GM12892 (cell line): Measurements from ENCODE around the gene SMAD1. TPM values are rescaled to one million over a fixed set of nuclear protein-coding genes. Genes with fewer than 3 reads are reported as not detected.

Source experiments
- DNase-seq: peaks from one replicate; pipeline ENCODE4 v3.0.0; 2011; ENCODE audit not compliant: insufficient read length
- FAIRE-seq: peaks from 2 replicates; lab custom pipeline; 2011; peaks lifted over from hg19 to GRCh38; lab: Jason Lieb, UNC
- POLR2A ChIP-seq: IDR thresholded peaks from 2 replicates; pipeline ENCODE4 v1.6.1; 2011; ENCODE audit warnings: low read depth, low read length, control low read depth
- POLR2AphosphoS5 ChIP-seq: IDR thresholded peaks from 2 replicates; pipeline ENCODE4 v1.6.1; 2011; ENCODE audit warnings: low read depth, low read length, control low read depth
- TAF1 ChIP-seq: IDR thresholded peaks from 2 replicates; pipeline ENCODE4 v1.6.1; 2011; ENCODE audit warnings: low read depth, mild to moderate bottlenecking, control low read depth, low read length, borderline replicate concordance
- polyA plus RNA-seq: library from polyadenylated mRNA; unstranded; fragments of >200 nt; gene quantifications from one replicate; pipeline ENCODE4 v1.2.1, GENCODE V29; 2012; ENCODE audit warnings: missing spikeins, inconsistent platforms; ENCODE audit not compliant: missing spikeins

SMAD1 gene
- 5.0 TPM for polyA plus RNA-seq

DNA sequence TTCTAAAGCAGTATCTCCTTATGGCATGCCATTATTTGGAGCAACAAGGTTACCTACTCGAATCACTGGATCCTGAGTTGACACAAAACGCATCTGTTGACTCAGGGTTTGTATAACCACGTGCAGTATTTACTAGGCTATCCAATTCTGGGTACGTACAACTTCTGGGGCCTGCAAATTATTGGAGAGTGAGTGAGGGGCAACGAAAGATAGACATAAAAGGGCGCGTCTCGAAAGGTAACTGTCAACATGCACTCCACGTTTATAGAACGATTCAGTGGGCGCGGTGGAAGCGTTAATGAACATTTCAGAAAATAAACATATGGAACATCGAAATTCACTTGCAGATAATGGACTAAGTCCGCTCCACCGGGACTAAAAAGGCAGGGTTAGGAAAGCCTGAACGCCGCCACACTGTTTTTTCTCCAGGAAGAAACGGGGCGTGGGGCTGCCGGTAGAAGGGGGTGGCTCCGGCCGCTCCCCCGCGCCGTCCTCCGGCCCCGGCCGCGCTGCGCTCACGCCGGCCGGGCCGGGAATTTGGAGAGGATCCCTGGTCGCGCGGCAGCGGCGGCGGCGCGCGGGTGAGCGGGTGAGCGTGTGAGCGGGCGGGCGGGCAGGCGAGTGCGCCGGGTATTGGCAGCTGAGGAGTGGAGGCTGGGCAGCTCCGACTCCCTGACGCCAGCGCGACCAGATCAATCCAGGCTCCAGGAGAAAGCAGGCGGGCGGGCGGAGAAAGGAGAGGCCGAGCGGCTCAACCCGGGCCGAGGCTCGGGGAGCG lies at the start of gene SMAD1:
Gene SMAD1, plus strand, starts transcription at position 690 of the 778 bp plus-strand sequence. CDS start 32,761 bp downstream, outside the sequence.
- TF ChIP-seq POLR2AphosphoS5 (no peak), TAF1 (no peak)
- peak; percentile 74 for FAIRE-seq
- peak; percentile 29 for DNase-seq

DNA sequence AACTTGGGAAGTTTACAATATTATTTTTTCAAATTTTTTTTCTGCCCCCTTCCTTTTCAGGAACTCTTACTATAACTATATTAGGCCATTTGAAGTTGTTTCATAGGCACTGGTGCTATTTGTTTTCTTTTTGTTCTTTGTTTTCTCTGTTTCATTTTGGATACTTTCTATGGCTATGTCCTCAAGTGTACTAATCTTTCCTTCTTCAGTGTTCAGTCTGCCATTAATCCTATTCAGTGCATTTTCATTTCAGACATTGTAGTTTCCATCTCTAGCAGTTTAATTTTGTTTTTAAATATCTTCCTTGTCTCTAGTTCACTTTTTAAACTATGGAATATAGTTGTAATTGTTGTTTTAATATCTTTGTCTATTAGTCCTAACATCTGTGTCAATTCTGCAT lies 48.0 kb upstream of the SMAD1 start:
- DNase-seq: no peak
- no peak for FAIRE-seq
- TF ChIP-seq TAF1 (no peak), POLR2A (no peak), POLR2AphosphoS5 (no peak)

DNA sequence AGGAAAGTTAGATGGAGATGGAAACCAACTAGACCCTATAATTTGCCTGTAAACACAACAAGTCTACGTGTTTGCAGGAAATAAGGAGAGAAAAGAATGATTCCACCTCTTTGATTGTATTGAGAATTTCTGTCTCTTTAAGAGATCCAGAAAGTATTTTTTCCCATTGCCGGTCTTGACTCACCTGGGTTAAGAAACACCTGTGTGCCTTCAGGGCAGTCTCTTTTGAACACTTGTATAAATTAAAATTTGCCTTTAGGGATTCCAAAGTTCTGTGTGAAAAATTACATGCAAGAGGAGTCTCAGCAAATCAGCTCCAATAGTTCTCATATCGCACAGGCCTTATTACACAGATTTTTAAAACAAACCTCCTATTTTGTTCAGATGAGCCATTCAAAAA lies 46.0 kb upstream of the SMAD1 start:
- FAIRE-seq (no peak), DNase-seq (no peak)
- no peak for TF ChIP-seq POLR2AphosphoS5
- no peak for TF ChIP-seq TAF1
- TF ChIP-seq POLR2A: no peak

DNA sequence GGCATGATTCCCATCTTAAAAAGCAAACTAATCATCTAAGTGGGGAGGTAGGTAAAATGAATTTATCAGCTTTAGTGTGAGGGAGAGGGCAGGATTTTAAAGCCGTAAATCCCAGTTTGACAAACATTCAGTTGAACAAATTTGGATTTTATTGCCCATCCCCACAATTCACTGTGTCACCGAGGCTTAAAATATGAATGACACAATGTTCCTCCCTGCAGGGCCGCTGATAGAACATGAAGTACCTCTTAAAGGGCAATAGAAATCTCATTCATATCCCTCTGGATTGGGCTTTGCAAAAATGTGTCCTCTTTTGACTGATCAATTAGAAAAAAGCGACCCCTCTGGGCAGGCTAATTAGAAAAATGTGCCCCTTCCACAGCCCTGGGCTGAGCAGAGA lies 45.5 kb upstream of the SMAD1 start:
- TF ChIP-seq TAF1 (no peak), POLR2A (no peak), POLR2AphosphoS5 (no peak)
- FAIRE-seq (no peak), DNase-seq (no peak)

DNA sequence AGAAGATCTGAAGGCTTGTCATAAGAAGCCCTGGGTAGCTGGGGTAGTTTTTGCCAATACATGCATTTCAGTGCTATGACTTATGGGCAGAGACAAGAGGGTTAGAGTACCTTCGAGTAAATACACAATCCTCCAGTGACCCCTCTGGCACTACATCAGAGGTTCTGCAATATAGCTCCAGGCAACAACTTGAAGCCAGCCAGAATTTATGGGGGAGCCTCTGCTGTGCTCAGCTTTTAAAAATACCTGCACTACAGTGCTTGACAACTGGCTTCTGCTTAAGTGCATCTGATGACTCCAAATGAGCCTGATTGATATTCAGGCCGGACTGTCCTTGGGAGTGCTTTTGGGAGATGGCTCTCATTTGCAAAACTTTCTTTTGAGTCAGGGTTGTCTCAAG lies 44.9 kb upstream of the SMAD1 start:
- FAIRE-seq (no peak), DNase-seq (no peak)

DNA sequence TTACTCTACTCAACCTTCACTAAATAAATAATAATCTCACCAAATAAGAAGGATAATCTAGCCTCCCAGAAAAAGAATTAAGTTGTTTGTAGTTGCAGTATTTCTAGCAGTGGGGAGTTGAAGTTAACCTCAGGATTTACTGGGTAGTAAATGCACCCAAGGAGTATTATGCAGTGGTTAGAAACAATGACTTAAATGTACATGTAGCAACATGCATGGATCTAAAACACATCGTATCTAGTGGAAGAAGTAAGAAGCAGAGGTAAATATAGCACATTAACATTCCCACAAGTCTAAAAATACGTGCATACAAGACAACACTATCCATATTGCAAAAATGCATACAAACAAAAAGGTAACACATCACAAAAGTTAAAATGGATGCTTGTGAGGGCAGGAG lies 44.2 kb upstream of the SMAD1 start:
- FAIRE-seq: no peak

More for the DNA sequence above, 44.9 kb upstream of the SMAD1 start:
- no peak for TF ChIP-seq TAF1
- no peak for TF ChIP-seq POLR2AphosphoS5
- TF ChIP-seq POLR2A: no peak

DNA sequence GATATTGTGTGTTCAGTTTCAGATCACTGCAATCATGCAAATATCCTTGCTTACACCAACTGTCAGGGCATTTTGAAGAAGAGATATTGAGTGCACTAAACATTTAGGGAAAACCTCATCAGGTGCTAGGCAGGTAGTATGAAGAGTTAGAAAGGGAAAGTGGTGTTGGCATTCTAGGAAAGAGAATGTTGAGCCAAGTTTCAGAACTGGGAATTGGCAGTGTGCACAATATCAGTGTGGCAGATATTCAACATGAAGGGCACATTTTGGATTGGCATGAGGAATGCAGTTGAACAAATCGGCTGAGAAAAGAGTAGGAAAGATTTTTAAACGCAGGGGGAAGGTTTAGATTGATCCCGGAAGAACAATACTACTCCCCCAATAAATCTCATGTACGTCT lies 43.4 kb upstream of the SMAD1 start:
- DNase-seq: no peak
- TF ChIP-seq POLR2AphosphoS5 (no peak), TAF1 (no peak), POLR2A (no peak)
- no peak for FAIRE-seq

More for the DNA sequence above, 44.2 kb upstream of the SMAD1 start:
- no peak for DNase-seq
- TF ChIP-seq POLR2AphosphoS5 (no peak), TAF1 (no peak), POLR2A (no peak)

DNA sequence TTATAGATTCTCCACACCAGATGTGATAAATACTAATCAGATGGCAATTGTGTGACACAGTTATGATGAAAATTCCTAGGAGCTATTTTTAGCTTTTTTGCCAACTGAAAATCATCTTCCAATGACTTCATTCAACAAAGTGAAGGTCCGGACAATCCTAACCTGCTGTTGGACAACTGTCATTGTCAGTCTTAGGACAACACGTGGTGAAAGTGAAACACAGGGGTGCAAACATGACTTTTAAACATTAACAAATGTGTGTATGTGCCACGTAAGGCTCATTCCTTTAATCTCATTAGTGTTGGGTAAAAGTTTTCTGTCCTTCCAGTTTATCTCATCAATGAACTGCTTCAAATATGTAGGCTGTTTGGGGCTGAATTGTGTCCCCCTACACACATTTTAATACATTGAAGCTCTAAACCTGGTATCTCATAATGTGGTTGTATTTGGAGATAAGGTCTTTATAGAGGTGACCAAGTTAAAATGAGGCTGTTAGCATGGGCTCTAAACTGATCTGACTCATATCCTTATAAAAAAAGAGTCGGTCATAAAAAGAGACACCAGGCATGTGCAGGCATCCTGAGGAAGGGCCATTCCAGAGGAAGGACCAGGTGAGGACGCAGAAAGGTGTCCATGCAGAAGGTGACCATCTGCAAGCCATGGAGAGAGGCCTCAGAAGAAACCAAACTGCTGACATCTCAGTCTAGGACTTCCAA lies 41.2 kb upstream of the SMAD1 start:
- DNase-seq (no peak), FAIRE-seq (peak; percentile 21)
- TF ChIP-seq POLR2AphosphoS5 (no peak), TAF1 (no peak), POLR2A (no peak)

DNA sequence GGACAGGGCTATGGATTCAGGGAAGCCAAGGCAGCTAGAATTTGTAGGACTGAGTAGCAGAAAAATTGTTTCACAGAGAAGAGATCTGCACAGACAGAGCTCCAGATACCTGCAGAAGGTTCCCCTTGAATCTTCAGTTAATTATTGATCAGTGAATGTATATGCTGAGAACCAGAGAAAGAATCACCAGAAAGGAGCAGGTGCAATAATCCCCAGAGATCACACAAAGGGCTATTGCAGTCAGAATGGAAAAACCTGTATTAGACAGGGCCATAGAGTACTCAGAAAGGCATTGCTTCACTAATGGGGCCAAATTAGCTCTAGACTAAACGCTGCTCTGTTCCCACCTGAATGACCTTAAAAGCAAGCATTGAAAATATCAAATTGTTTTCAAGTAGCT lies 35.5 kb upstream of the SMAD1 start:
- TF ChIP-seq POLR2AphosphoS5 (no peak), POLR2A (no peak), TAF1 (no peak)
- FAIRE-seq (no peak), DNase-seq (no peak)

DNA sequence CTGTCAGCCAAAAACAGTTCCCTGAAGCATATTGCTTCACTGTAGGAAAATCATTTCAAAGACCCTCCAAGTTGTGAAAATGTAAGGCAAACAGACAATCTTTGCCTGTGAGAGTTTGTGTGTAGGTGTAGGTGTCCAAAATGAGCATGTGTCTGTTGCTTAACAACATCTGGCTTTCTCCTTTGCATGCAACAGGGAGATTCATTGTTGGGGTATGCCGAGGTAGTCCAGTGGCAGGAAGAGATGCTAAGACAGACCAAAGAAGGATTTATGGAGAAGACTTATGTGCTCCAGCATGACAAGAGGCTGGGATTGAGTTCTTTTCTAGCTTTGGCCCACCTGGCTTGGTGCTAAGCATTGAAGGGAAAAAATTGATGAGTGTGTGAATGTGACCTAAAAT lies 29.8 kb upstream of the SMAD1 start:
- TF ChIP-seq POLR2AphosphoS5: no peak
- no peak for TF ChIP-seq TAF1
- TF ChIP-seq POLR2A: no peak
- DNase-seq (no peak), FAIRE-seq (no peak)

DNA sequence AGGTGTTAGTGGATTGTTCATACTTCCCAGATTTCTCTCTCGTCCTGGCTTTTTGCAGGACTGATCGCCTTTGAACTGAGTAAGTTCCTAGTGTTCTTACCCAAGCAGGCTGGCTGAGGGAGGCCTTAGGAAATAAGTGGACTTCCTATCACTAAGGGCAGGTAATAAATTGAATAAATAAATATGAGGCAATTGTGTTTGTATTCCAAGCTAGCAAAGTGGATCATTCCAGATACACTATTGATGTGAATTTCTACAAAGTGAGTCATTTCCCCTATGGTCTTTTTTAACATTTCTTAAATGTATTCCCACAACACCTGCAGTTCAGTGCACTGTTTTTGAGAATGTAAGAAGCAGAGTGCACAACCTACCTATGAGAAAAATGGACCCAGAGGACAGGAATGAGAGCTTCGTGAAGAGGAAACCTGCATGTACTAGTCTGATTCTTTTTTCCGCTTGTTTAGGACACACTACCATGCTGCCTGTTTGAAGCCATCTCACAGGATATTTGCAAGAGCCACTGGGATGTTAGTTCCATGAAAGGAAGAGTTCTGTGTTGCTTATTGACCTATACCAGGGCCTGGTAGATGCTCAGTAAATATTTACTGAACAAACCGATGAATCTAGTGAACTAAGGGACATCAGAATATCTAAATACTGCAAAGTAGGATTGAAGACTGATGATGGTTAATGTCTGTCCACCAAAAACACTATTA lies 29.0 kb upstream of the SMAD1 start:
- TF ChIP-seq POLR2AphosphoS5: no peak
- no peak for TF ChIP-seq POLR2A
- no peak for TF ChIP-seq TAF1
- FAIRE-seq: no peak
- no peak for DNase-seq
